ENCODE results near the gene DYNC1LI1.

The DYNC1LI1 gene

GRCh38 chr3:32570421-32571191 is at the start of gene DYNC1LI1:
Gene DYNC1LI1 (minus strand): TSS chr3:32570858. CDS start chr3:32570770, 88 bp downstream.
- DNase-seq (ENCODE audit: low read depth, low spot score): peak; percentile 94

DNA sequence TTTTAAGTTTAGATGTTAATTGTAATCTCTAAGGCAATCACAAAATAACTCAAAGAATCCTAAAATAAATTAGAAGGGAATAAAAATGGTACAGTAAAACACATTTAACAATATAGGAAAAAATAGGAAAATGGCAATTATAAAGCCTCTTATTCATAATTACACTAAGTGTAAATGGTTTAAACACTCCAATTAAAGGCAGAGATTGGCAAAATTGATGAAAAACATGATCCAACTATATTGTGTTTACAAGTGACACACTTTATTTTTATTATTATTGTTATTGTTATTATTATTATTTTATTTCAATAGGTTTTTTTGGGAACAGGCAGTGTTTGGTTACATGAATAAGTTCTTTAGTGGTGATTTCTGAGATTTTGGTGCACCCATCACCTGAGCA is 48.7 kb upstream of the DYNC1LI1 start:
- DNase-seq (ENCODE audit: low read depth, low spot score): no peak

DNA sequence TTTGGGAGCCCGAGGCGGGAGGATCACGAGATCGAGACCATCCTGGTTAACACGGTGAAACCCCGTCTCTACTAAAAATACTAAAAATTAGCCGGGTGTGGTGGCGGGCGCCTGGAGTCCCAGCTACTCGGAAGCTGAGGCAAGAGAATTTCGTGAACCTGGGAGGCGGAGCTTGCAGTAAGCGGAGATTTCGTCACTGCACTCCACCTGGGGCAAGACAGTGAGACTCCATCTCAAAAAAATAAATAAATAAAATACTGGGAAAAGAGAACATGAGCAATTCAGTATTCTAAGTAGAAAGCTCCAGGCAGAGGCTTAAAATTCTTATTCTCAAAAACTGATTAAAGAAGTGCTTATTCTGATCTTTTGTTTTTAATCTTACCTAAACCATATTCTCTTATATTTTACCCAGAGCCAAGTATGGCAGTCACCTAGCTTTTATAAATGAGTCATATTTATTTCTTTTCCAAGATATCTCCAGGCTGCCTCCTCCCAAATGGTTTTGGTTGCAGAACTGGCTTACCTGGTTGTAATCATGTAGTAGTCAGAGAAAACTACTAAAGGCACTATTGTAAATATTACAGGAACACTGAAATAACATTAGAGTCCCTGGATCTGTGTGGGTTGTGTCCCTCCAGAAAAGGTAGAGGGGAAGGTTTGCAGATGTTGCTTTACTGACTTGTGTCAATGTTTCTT is 45.8 kb upstream of the DYNC1LI1 start:
- no peak for DNase-seq (ENCODE audit: low read depth, low spot score)

GRCh38 chr3:32614956-32615355 is 44.3 kb upstream of the DYNC1LI1 start:
- DNase-seq (ENCODE audit: low read depth, low spot score): no peak

GRCh38 chr3:32613183-32613582 is 42.5 kb upstream of the DYNC1LI1 start:
- no peak for DNase-seq (ENCODE audit: low read depth, low spot score)

DNA sequence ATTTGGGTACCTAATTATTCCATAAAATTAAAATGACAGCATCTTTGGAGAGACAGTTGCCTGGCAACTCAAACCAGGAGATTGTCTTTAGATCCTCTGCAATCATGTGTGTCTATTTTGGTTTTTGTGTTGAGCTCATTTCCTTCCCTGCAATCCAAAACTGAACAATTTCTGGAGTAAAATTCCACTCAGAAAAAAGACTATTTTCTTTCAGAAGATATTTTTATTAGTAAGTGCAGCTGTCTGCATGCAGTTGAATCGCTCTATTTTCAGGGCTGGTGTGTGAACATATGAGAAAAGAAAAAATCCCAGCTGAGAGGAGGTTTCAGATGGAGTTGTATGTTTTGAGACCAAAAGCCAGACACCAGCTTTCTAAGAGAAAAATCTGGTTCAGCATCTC is 41.9 kb upstream of the DYNC1LI1 start:
- no peak for DNase-seq (ENCODE audit: low read depth, low spot score)

- DNase-seq (ENCODE audit: low read depth, low spot score): no peak
Measured at GRCh38 chr3:32607522-32607921, 36.9 kb upstream of the DYNC1LI1 start.

- DNase-seq (ENCODE audit: low read depth, low spot score): no peak
Measured at GRCh38 chr3:32606960-32607359, 36.3 kb upstream of the DYNC1LI1 start.

DNA sequence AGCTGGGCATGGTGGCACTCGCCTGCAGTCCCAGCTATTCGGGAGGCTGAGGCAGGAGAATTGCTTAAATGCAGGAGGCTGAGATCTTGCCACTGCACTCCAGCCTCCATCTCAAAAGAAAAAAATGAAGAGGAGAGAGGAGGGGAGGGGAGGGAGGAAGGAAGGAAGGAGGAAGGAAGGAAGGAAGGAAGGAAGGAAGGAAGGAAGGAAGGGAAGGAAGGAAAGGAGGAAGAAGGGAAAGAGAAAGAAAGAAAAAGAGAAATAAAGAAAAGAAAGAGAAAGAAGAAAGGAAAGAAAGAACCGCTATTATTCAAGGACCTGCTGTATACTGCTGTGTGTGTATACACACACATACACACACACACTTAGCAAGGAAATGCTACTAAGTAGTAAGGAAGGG is 35.6 kb upstream of the DYNC1LI1 start:
- DNase-seq (ENCODE audit: low read depth, low spot score): no peak

- no peak for DNase-seq (ENCODE audit: low read depth, low spot score)
Measured at GRCh38 chr3:32603064-32603463, 32.4 kb upstream of the DYNC1LI1 start.

- DNase-seq (ENCODE audit: low read depth, low spot score): no peak
Measured at GRCh38 chr3:32602206-32602605, 31.5 kb upstream of the DYNC1LI1 start.

GRCh38 chr3:32601722-32602121 is 31.1 kb upstream of the DYNC1LI1 start:
- no peak for DNase-seq (ENCODE audit: low read depth, low spot score)

DNA sequence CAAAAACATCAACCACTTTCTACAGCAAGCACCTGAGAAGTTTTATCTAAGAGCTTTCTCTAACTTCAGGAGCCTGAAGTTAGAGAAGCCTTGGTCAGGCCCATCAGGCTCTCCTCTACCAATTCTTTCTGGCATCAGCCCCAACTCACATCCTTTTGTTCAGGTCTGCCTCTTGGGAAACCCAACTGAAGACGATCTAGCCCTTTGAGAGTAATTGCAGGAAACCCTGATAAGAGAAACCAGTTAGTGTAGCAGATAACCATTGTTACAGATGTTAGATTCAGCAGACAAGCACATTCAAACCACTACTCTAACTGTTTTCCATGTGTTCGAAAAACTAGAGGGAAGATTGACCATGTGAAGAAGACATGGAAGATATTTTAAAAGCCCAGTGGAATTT is 27.0 kb upstream of the DYNC1LI1 start:
- no peak for DNase-seq (ENCODE audit: low read depth, low spot score)

DNA sequence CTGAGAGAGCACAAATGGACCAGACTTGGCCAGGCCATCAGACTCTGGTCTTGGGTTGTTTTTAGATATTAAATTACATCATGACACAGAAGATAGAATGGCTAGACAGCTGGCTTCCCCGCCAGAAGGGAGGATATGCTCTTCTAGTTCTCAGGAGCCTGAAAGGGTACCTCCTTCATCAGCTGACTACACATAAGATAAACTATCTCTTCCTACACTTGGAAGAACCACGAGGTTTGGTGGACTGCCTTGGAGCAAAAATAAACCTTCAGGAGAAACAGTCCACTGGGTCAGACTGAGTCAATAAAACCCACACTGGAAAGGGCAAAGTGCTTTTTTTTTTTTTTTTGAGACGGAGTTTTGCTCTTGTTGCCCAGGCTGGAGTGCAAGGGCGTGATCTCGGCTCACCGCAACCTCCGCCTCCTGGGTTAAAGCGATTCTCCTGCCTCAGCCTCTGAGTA is 26.3 kb upstream of the DYNC1LI1 start:
- DNase-seq (ENCODE audit: low read depth, low spot score): no peak

DNA sequence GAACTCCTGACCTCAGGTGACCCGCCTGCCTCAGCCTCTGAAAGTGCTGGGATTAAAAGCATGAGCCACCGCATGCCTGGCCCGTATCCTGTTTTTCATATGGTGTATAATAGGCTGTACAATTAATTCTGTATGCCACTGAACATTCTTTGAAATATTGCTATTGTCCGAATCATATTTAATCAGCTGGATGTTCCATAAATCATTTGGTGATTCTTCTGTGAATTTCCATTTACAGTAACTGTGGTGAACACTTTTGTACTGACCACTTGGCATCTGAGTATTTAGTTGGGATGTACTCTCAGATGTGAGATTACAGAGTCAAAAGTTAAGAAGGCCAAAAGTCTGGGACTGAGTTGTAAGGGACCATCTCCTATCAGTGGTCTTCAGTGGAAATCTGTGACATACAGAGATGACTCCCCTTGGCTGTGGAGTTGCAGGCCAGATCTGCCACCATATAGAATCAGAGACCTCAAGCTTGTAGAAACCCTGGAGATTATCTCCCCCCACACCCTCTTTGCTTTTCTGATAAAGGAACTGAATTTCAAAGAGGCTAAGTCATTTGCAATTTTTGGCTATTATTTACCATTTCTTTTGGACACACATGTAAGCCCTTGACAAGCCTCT is 25.7 kb upstream of the DYNC1LI1 start:
- DNase-seq (ENCODE audit: low read depth, low spot score): no peak

GRCh38 chr3:32595323-32595722 is 24.7 kb upstream of the DYNC1LI1 start:
- DNase-seq (ENCODE audit: low read depth, low spot score): no peak

DNA sequence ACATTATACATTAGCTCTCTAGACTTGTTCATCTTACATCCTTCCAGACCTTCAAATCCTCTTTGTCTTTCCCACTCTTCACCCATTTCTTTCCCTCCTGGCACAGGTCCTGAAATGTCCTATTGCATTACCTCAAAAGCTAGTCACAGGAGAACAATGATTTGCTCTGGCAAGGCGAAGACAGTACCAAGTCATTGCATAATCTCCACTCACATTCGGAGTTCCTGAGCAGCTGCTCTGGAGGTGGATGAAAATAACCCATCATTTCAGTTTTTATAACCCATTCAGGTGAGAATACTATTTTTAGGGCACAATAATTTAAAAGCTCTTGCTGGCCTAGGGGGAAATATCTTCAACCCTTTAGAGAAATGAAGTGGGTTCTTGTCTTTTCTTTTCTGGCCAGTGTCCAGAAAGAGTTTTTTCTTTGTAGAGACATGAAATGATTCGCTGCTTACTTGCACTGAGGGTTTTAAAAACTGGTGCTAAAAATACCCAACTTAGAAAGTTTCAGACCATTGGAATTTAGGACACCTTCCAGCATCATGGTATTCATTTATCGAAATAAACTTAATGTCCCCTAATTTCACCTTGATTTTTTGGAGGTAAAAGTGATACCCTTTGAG is 23.4 kb upstream of the DYNC1LI1 start:
- no peak for DNase-seq (ENCODE audit: low read depth, low spot score)

DNA sequence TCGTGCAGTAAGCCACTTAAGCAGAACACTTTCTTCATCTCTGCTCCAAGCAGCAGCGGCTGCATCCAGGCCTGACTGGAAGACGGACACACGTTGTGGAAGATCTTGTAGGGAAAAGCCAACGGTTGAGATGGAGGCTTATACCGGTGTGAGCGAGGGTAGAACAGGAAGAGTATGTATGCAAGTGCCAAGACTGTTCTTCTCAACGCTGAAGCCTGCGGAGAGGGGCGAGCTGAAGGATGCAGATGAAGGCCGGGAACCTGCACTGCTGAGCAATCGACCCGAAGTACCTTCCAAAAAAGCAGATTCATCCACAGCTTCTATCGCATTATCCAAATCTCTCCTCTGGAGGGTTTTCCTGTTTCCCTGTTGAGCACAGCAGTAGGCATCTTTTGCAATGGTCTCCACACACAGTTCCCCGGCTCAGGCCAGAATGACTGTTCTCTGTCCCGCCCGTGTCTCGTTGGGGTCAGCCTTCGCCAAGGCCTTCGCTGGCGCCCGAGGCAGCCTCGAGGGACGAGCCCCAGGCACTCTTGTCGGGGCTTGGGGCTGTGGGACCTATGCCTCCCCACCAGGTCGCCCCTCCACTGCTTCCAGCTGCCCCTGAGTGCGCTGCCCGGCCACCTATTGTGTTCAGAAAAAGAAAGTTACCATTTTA is 22.2 kb upstream of the DYNC1LI1 start:
- DNase-seq (ENCODE audit: low read depth, low spot score): peak; percentile 45

DNA sequence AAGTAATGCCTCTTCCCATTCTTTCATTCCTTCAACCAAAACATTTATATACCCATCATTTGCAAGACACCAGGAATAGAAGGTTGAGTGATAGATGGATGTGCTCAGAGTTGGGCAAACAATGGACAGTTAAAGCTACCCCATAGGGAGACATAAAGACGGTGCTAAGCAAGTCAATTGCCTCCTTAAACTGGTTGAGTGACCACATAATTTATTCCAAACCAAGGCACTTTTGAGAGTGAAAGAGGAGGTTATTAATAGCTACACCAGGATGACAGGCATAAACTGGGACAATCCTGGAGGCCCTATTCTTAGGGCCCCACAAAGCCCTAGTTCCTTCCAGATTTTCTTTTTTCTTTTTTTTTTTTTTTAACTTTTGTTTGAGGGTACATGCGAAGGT is 21.4 kb upstream of the DYNC1LI1 start:
- no peak for DNase-seq (ENCODE audit: low read depth, low spot score)

GRCh38 chr3:32591186-32591585 is 20.5 kb upstream of the DYNC1LI1 start:
- DNase-seq (ENCODE audit: low read depth, low spot score): no peak

DNA sequence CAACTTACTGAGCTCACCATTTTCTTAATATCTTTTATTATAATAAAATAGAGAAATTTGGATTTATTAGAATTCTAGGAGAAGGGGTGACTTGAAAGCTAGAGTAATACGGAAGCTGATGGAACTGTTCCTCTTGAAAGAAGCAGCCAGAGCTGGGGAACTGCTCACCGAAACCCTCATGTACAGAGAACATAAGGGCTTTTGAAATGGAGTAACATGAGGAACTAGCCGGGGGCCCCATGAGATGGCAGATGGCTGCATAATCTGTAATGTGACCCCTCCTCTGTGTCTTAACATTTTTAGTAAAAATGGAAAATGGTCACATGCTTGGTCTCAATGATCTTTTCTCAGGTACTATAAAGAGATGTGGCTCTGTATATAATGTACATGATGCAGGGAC is 15.7 kb upstream of the DYNC1LI1 start:
- no peak for DNase-seq (ENCODE audit: low read depth, low spot score)

DNA sequence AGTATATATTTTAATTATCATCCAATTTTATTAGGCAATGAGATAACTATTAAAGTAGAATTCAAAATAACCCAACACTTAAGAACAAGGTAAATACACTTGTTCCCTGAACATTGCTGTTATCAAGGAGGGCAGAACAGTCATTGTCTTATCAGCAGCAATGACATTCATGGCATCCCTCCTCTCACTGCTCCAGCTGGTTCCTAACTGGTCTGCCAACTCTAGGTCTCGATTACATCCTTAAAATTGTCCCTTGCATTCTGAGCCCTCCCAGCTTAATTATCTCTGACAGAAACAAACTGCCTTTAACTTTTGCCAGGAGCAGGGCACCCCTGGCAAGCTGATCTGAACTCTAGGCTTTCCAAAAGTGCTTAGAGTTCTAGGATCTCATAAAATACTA is 14.0 kb upstream of the DYNC1LI1 start:
- no peak for DNase-seq (ENCODE audit: low read depth, low spot score)

Data from ELF-1 (cell line).